Heart right ventricle (tissue), 16 donors: ENCODE measurements around the gene ZBTB7C. TPM values are rescaled to one million over a fixed set of nuclear protein-coding genes. Genes with fewer than 3 reads are reported as not detected.

Experiments
- ATAC-seq, 8 donors: fragments of 200-7000 bp; cut with Tn5 transposase; one replicate each; pipeline ENCODE4 v1.9.1; 2020; ENCODE audit warnings: mild to moderate bottlenecking in 8 of 8, moderate library complexity in 8 of 8, moderate number of reproducible peaks in 1 of 8
- DNase-seq, 2 donors: peaks; one replicate each; pipeline ENCODE4 v3.0.0-alpha.2; 2020
- H3K27ac ChIP-seq, 10 donors: fragments of 200-600 bp; sonication (generic) in 2 of 10; one replicate each; pipeline versions ENCODE4 v1.5.0 to v1.8.0; 2020 to 2022; ENCODE audit warnings: mild to moderate bottlenecking in 3 of 10
- H3K27me3 ChIP-seq, 7 donors: fragments of 200-600 bp; one replicate each; pipeline ENCODE4 v1.8.0; 2021 to 2022; ENCODE audit warnings: mild to moderate bottlenecking in 2 of 7
- H3K36me3 ChIP-seq, 9 donors: fragments of 200-600 bp; sonication (generic) in 1 of 9; one replicate each; pipeline versions ENCODE4 v1.5.0 to v1.8.0; 2020 to 2022; ENCODE audit warnings: mild to moderate bottlenecking in 2 of 9
- H3K4me1 ChIP-seq, 9 donors: fragments of 200-600 bp; sonication (generic) in 1 of 9; one replicate each; pipeline versions ENCODE4 v1.5.0 to v1.8.0; 2020 to 2022; ENCODE audit warnings: mild to moderate bottlenecking in 4 of 9
- H3K4me3 ChIP-seq, 10 donors: fragments of 200-600 bp; sonication (generic) in 2 of 10; one replicate each; pipeline versions ENCODE4 v1.5.0 to v1.8.0; 2020 to 2022; ENCODE audit warnings: mild to moderate bottlenecking in 7 of 10, moderate library complexity in 2 of 10
- H3K9me3 ChIP-seq, 11 donors: fragments of 200-600 bp in 10 of 11; sonication (generic) in 2 of 11; one replicate each; pipeline versions ENCODE4 v1.5.0 to v1.8.0; 2013 to 2022; ENCODE audit warnings: mild to moderate bottlenecking in 2 of 11, control low read depth in 1 of 11, moderate library complexity in 1 of 11
- WGBS, 2 donors: extraction: QIAGEN DNeasy Blood & Tissue Kit; methylation state at CpG; one replicate each; pipeline ENCODE4 v1.1.7; 2013; ENCODE audit warnings: inconsistent platforms in 1 of 2; 5-methylcytosine and 5-hydroxymethylcytosine counted together
- intact Hi-C, 10 donors: fragments of 100-400 bp; cut with DNase I; formaldehyde crosslinking; loops; one replicate each; pipeline versions ENCODE4 v1.11.1 to v1.14.2; 2022
- polyA plus RNA-seq, 2 donors: library from polyadenylated mRNA; stranded (reverse); fragments of 200-250 nt; gene quantifications; one replicate each; pipeline ENCODE4 v1.2.3, GENCODE V29; 2013
- total RNA-seq, 10 donors: library from RNA; stranded (reverse); fragmentation: NEBNext Ultra II Directional in 3 of 10; extraction: Animal tissue kit (Norgen Biotek cat#: 25700) in 3 of 10; gene quantifications; one replicate each; pipeline versions ENCODE4 v1.2.1 to v1.2.4, GENCODE V29; 2021 to 2023
- TF ChIP-seq, protein P1 (sequence below), 9 donors: fragments of 200-600 bp; sonication (generic) in 2 of 9; IDR thresholded peaks; one replicate each; pipeline versions ENCODE4 v1.5.0 to v1.8.0; 2021 to 2022; ENCODE audit warnings: antibody characterized with exemption in 9 of 9, mild to moderate bottlenecking in 5 of 9, moderate library complexity in 1 of 9
- donor health status: Arrhythmogenic right ventricular cardiomyopathy.
- donor health status: ischemic (EF 13 %, LVEDD 7.1; RV severe dilation, severe dysfunction).
- donor health status: healthy with polysubstance abuse.
- donor health status: DM: no; HTN: yes; CAD: no.
- donor health status: DM: no; HTN: no; CAD: no.
- donor health status: ischemic (EF 25% LVEDD 6.9; RV normal size, moderate dysfunction).
- donor health status: ischemic (EF 25% LVEDD 5.7; RV mildly dilated, moderate dysfunction).
- donor health status: healthy.
- donor health status: DM: yes; HTN: yes; CAD: no.
- donor health status: Ischemic cardiomyopathy.
- donor health status: ischemic (EF 35%, LVEDD 5.7; RV mildly dilated, moderate dysfunction).
- donor health status: nonischemic (EF 11% LVEDD 7.7; RV severe dilation, severe dysfunction).
- donor health status: DM: yes; HTN: yes; CAD: no.
- donor health status: PGD.
- donor health status: ischemic (EF 29% LVEDD 5.4; RV normal size, mild dysfunction).
- donor health status: nonischemic (EF 23%, LVEDD 6.1; RV moderate dilation, normal function).

The ZBTB7C gene
- total and polyA plus RNA-seq, 12 donors = 0.49 to 6.3 (median 1.5) TPM

DNA sequence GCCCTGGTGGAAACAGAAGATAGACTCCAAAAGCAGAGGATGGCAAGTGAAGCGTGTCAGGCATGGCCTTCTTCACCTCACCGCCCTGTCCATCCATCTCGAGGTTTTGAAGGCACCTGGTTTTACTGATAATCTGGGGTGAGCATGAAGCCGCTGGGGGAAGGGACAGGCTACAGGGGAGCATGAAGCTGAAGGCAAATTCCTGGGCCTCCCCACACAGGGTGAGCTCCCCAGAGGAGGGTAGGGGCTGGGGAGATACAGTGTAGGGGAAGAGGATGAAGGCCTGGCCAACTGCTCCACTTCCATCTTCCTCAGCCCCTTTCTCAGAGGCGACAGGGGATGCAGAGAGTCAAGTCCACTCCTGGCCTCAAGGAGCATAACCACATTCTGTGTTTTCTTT lies 250.5 kb downstream of the ZBTB7C start:
- no peak overlapping the region for H3K4me3 ChIP-seq
- H3K36me3 ChIP-seq = no peaks in the 10 kb centered on the region
- DNase-seq (no peak), ATAC-seq (no peak)
- no peaks in the 10 kb centered on the region for H3K27me3 ChIP-seq
- peaks cover 6 to 30% (median 13%) of the 10 kb centered on the region in 9 donors for H3K4me1 ChIP-seq
- WGBS, 2 donors = 96 to 98% methylated on average over 5 of the region's 5 CpGs
- intact Hi-C loops = loop anchor here in 1 of 10 donors (10.0 kb wide), 1 partner anchor 124 kb away; no protein-coding TSS in a partner anchor
- TF ChIP-seq, protein P1, sequence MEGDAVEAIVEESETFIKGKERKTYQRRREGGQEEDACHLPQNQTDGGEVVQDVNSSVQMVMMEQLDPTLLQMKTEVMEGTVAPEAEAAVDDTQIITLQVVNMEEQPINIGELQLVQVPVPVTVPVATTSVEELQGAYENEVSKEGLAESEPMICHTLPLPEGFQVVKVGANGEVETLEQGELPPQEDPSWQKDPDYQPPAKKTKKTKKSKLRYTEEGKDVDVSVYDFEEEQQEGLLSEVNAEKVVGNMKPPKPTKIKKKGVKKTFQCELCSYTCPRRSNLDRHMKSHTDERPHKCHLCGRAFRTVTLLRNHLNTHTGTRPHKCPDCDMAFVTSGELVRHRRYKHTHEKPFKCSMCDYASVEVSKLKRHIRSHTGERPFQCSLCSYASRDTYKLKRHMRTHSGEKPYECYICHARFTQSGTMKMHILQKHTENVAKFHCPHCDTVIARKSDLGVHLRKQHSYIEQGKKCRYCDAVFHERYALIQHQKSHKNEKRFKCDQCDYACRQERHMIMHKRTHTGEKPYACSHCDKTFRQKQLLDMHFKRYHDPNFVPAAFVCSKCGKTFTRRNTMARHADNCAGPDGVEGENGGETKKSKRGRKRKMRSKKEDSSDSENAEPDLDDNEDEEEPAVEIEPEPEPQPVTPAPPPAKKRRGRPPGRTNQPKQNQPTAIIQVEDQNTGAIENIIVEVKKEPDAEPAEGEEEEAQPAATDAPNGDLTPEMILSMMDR (IDR thresholded peaks at IDR 0.05) = no peak
- H3K9me3 ChIP-seq = no peaks in the 10 kb centered on the region
- no peak overlapping the region for H3K27ac ChIP-seq

DNA sequence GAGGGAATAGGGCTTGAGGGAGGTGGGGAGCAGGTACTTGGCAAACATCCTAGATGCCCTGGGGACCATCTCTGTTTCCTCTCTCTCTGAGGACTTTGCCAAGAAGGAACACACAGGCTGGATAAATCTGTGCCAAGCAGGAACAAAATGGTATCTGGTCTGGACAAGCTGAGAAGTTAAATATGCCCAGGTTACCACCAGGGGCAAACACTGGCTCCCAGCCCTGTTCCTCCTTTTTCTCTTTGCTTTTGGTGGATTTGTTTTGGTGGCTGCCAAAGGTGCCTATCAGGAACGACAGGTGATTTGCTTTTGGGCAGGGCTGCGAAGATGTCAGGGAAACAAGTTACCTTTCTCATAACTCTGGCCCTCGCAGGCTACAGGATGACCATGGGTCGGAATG lies 251.2 kb downstream of the ZBTB7C start:
- H3K36me3 ChIP-seq = no peaks in the 10 kb centered on the region
- 81 to 93% methylated on average over 4 of the region's 4 CpGs for WGBS, 2 donors
- TF ChIP-seq, protein P1 (IDR thresholded peaks at IDR 0.05) = no peak
- no peak overlapping the region for H3K27ac ChIP-seq
- no peaks in the 10 kb centered on the region for H3K27me3 ChIP-seq
- peaks cover 6 to 31% (median 17%) of the 10 kb centered on the region in 9 donors for H3K4me1 ChIP-seq
- ATAC-seq (no peak), DNase-seq (no peak)
- intact Hi-C loops = loop anchor here in 1 of 10 donors (10.0 kb wide), 1 partner anchor 123 kb away; no protein-coding TSS in a partner anchor
- no peaks in the 10 kb centered on the region for H3K9me3 ChIP-seq
- H3K4me3 ChIP-seq = no peak overlapping the region

DNA sequence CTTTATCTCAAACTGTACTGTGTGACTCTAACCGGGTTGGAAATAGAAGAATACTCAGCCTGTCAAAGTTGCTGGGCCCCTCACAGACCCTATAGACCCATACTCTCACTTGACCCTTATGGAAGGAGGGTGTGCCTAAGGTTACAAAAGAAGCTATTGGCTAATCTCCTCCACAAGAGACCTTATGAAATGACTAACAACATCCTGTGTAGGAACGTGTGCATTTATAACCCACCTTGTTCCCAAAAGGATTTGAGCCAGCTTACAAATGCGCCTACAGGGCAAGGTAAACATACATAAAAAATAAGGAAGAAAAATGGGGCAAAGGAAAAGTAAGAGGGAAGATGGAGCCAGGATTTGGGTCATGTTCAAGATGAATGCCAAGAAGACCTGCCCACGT lies 253.3 kb downstream of the ZBTB7C start:
- 89 to 93% methylated on average over 4 of the region's 4 CpGs for WGBS, 2 donors

DNA sequence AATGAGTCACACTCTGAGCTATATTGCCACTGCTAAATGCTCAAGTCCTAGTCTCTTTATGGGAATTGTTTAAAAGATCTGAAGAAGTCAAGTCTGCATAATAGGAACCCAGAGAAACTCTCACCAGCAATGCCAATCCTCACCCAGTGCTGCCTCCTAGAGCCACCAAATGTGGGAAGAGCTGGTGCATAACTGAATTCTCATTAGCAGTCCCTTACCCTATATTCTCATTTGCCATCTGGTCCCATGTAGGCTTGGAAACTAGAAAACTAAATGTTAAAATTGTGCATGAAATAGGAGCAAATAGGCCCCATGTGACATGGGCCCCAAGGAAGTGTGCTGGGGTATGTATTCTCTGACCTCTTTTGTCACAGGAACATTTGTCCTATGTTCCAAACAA lies 254.4 kb downstream of the ZBTB7C start:
- TF ChIP-seq, protein P1 (IDR thresholded peaks at IDR 0.05) = no peak
- no peak overlapping the region for H3K27ac ChIP-seq

More for the DNA sequence above, 253.3 kb downstream of the ZBTB7C start:
- ATAC-seq (no peak), DNase-seq (no peak)
- intact Hi-C loops = loop anchor here in 1 of 10 donors (10.0 kb wide), 1 partner anchor 121 kb away; no protein-coding TSS in a partner anchor
- Histone ChIP-seq H3K4me1 (peaks cover 0 to 23% (median 7%) of the 10 kb centered on the region in 9 donors), H3K9me3 (no peaks in the 10 kb centered on the region), H3K36me3 (no peaks in the 10 kb centered on the region), H3K27me3 (no peaks in the 10 kb centered on the region), H3K27ac (no peak overlapping the region), H3K4me3 (no peak overlapping the region)
- TF ChIP-seq, protein P1 (IDR thresholded peaks at IDR 0.05) = no peak

More for the DNA sequence above, 254.4 kb downstream of the ZBTB7C start:
- H3K4me3 ChIP-seq = no peak overlapping the region
- intact Hi-C loops = loop anchor here in 1 of 10 donors (10.0 kb wide), 1 partner anchor 120 kb away; no protein-coding TSS in a partner anchor
- no peaks in the 10 kb centered on the region for H3K27me3 ChIP-seq
- ATAC-seq = no peak
- H3K9me3 ChIP-seq = no peaks in the 10 kb centered on the region
- H3K36me3 ChIP-seq = no peaks in the 10 kb centered on the region
- peaks cover 0 to 18% (median 0%) of the 10 kb centered on the region in 9 donors for H3K4me1 ChIP-seq
- DNase-seq = no peak
